Gastroesophageal sphincter (tissue), 4 donors: ENCODE measurements around the gene NUDT16L1. TPM values are rescaled to one million over a fixed set of nuclear protein-coding genes. Genes with fewer than 3 reads are reported as not detected.

ENCODE experiments used
- ATAC-seq: fragments of 150-250 bp; one replicate; pipeline ENCODE4 v1.9.1; 2016; ENCODE audit warnings: mild to moderate bottlenecking, moderate library complexity
- H3K27ac ChIP-seq, 4 donors: fragments of 200-600 bp; sonication (generic) in 3 of 4; 1 replicate in 3 of 4; 2 replicates in 1 of 4; pipeline ENCODE4 v1.5.1; 2016 to 2019
- H3K27me3 ChIP-seq: fragments of 200-600 bp; sonication (generic); one replicate; pipeline ENCODE4 v1.5.1; 2019
- H3K36me3 ChIP-seq, 2 donors: fragments of 200-600 bp; sonication (generic); one replicate each; pipeline ENCODE4 v1.5.1; 2019; ENCODE audit warnings: control low read depth in 1 of 2
- H3K4me1 ChIP-seq, 3 donors: fragments of 200-600 bp; sonication (generic); 1 replicate in 2 of 3; 2 replicates in 1 of 3; pipeline ENCODE4 v1.5.1; 2016 to 2019; ENCODE audit warnings: control low read depth in 2 of 3
- H3K4me3 ChIP-seq, 2 donors: fragments of 200-600 bp; sonication (generic); one replicate each; pipeline ENCODE4 v1.5.1; 2019; ENCODE audit warnings: mild to moderate bottlenecking in 1 of 2, moderate library complexity in 1 of 2
- H3K9me3 ChIP-seq, 3 donors: fragments of 200-600 bp; sonication (generic); one replicate each; pipeline ENCODE4 v1.5.1; 2017 to 2019; ENCODE audit warnings: control low read depth in 2 of 3
- CTCF ChIP-seq, 4 experiments: fragments of 200-600 bp in 2 of 4; fragments of 450-650 bp in 2 of 4; sonication (generic) in 1 of 4; IDR thresholded peaks; one replicate each; pipeline ENCODE4 v1.5.1; 2017 to 2019; ENCODE audit warnings: antibody characterized with exemption in 4 of 4, mild to moderate bottlenecking in 2 of 4, moderate library complexity in 2 of 4
- EP300 ChIP-seq: sonication (generic); formaldehyde crosslinking; IDR thresholded peaks from one replicate; pipeline ENCODE4 v1.6.1; 2017; ENCODE audit warnings: antibody characterized with exemption, mild to moderate bottlenecking
- POLR2A ChIP-seq, 2 donors: fragments of 450-650 bp; IDR thresholded peaks; one replicate each; pipeline ENCODE4 v1.6.1; 2017; ENCODE audit warnings: antibody characterized with exemption in 2 of 2, mild to moderate bottlenecking in 2 of 2, moderate library complexity in 1 of 2
- POLR2AphosphoS5 ChIP-seq: sonication (generic); formaldehyde crosslinking; IDR thresholded peaks from one replicate; pipeline ENCODE4 v1.6.1; 2017; ENCODE audit warnings: antibody characterized with exemption
- WGBS, 2 donors: methylation state at CpG; one replicate each; pipeline ENCODE4 v1.1.5; 2018; ENCODE audit warnings: low coverage in 1 of 2; 5-methylcytosine and 5-hydroxymethylcytosine counted together
- total RNA-seq, 4 donors: library from RNA; depleted of rRNA; stranded (reverse); fragments of >200 nt; gene quantifications; one replicate each; pipeline ENCODE4 v1.1.0, GENCODE V29; 2016

NUDT16L1 gene
- total RNA-seq, 4 donors from 2014 or later, result 14.8 to 26.3 (median 21.4) TPM

GRCh38 chr16:4687416-4687815 is 5.9 kb upstream of the NUDT16L1 start:
- H3K4me1 ChIP-seq, result peaks cover 0 to 16% (median 0%) of the 10 kb centered on the region in 3 donors
- TF ChIP-seq POLR2A (IDR thresholded peaks at IDR 0.05), result no peak
- no peak for TF ChIP-seq EP300
- no peak for TF ChIP-seq CTCF (IDR thresholded peaks at IDR 0.05)
- no peak for TF ChIP-seq POLR2AphosphoS5
- peaks cover 0 to 81% of the 10 kb centered on the region in 2 donors for H3K36me3 ChIP-seq
- no peak for ATAC-seq
- WGBS, 2 donors, result 69 to 89% methylated on average over 3 to 4 of the region's 8 CpGs
- H3K4me3 ChIP-seq, result no peak overlapping the region
- no peaks in the 10 kb centered on the region for H3K9me3 ChIP-seq
- no peaks in the 10 kb centered on the region for H3K27me3 ChIP-seq
- no peak overlapping the region for H3K27ac ChIP-seq

DNA sequence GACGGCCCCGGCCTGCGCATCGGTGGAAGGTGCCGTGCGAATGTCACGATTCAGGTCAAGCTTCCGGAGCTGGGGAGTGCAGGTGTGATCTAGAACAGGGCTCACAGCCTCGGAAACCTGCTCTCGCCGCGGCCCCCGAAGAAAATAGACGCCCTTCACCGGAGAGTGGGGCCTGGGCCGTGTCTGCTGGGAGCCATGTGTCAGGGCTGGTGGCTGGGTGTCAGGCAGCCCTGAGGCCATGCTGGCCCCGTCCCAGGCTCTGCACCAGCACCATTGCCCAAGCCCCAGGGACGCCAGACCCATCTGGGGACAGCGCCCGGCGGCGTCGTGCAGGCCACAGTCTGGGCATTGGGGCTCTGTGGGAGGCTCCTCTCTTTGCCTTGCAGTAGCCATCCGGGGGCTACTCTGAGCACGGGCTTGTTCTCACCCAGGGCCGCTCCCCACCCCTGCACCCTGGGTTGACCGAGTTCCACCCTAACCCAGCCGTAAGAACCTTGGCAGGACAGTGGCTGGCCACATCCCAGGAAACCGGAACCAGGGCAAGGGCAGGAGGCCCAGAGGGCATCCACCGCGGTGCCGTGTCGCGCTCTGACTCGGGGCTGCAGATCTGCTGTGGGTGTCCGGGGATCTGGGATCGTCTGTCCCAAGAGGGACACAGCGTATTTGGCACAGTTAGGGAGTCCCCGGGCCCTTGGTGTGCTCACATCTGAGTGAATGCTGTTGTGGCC is 5.3 kb upstream of the NUDT16L1 start:
- TF ChIP-seq EP300, result no peak
- no peak for TF ChIP-seq CTCF (IDR thresholded peaks at IDR 0.05)
- TF ChIP-seq POLR2A (IDR thresholded peaks at IDR 0.05), result no peak
- no peak for TF ChIP-seq POLR2AphosphoS5
- Histone ChIP-seq H3K36me3 (peaks cover 0 to 74% of the 10 kb centered on the region in 2 donors), H3K4me3 (no peak overlapping the region), H3K4me1 (peaks cover 0 to 16% (median 0%) of the 10 kb centered on the region in 3 donors), H3K27me3 (no peaks in the 10 kb centered on the region), H3K9me3 (no peaks in the 10 kb centered on the region), H3K27ac (no peak overlapping the region)
- ATAC-seq, result no peak
- WGBS, 2 donors, result no CpG with 5 or more reads among the region's 39 CpGs

GRCh38 chr16:4688674-4689045 is 4.7 kb upstream of the NUDT16L1 start:
- H3K4me1 ChIP-seq, result peaks cover 0 to 12% (median 0%) of the 10 kb centered on the region in 3 donors
- H3K9me3 ChIP-seq, result no peaks in the 10 kb centered on the region
- WGBS, 2 donors, result no CpG with 5 or more reads among the region's 22 CpGs
- TF ChIP-seq CTCF (IDR thresholded peaks at IDR 0.05) (no peak), POLR2A (IDR thresholded peaks at IDR 0.05) (no peak), EP300 (no peak), POLR2AphosphoS5 (no peak)
- no peak overlapping the region for H3K4me3 ChIP-seq
- ATAC-seq, result no peak
- H3K27me3 ChIP-seq, result no peaks in the 10 kb centered on the region
- H3K36me3 ChIP-seq, result peaks cover 0 to 69% of the 10 kb centered on the region in 2 donors
- no peak overlapping the region for H3K27ac ChIP-seq

DNA sequence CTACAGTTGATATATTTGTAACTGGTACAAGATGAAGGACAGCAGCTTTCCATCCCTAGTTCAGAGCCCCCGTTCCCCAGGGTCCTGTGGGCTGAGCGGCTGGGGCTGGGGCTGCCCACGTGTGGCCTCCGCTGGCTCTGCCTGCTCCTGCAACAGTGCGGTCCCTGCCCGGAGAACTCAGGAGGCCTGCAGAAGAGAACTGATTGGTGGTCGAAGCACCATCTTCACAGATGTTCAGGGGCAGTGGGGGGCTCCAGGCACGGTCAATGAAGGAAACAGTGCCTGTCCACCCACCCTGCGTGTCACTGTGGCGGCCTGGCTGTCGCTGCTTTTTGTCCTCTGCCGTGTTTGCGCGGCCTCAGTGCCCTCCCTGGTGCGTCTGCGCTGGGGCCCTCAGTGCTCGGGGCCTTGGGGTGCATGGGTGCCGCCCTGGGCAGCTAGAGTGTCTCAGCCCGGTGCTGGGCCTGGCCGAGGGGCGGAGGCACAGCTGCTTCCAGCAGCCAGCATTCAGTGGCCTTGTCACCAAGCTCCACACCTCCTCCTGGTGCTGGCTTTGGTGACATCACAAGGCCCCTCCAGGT is 4.2 kb upstream of the NUDT16L1 start:
- no peak overlapping the region for H3K27ac ChIP-seq
- peaks cover 0 to 13% (median under 1%) of the 10 kb centered on the region in 3 donors for H3K4me1 ChIP-seq
- no peak for ATAC-seq
- H3K27me3 ChIP-seq, result no peaks in the 10 kb centered on the region
- no peaks in the 10 kb centered on the region for H3K9me3 ChIP-seq
- 70% methylated on average over 2 of the region's 21 CpGs; no CpG with 5 or more reads in 1 of the 2 donors for WGBS, 2 donors
- H3K4me3 ChIP-seq, result no peak overlapping the region
- peaks cover 0 to 64% of the 10 kb centered on the region in 2 donors for H3K36me3 ChIP-seq
- TF ChIP-seq POLR2AphosphoS5 (no peak), EP300 (no peak), CTCF (IDR thresholded peaks at IDR 0.05) (no peak), POLR2A (IDR thresholded peaks at IDR 0.05) (no peak)
